Fibroblast of mammary gland (primary cell): ENCODE measurements around the gene PRIMA1.

Experiments
- DNase-seq: peaks from one replicate; pipeline ENCODE4 v3.0.0-alpha.2; 2010; ENCODE audit warnings: low read depth
- H3K4me3 ChIP-seq: 2 replicates; pipeline ENCODE4 v1.5.1; 2011; ENCODE audit warnings: low read depth, mild to moderate bottlenecking, low read length, moderate library complexity; ENCODE audit not compliant: control insufficient read depth
- TF ChIP-seq, protein P1 (sequence below): conservative IDR thresholded peaks from 2 replicates; pipeline ENCODE4 v1.5.1; 2011; ENCODE audit warnings: low read depth, low read length, inconsistent platforms; ENCODE audit not compliant: control insufficient read depth, insufficient read depth

The PRIMA1 gene

DNA sequence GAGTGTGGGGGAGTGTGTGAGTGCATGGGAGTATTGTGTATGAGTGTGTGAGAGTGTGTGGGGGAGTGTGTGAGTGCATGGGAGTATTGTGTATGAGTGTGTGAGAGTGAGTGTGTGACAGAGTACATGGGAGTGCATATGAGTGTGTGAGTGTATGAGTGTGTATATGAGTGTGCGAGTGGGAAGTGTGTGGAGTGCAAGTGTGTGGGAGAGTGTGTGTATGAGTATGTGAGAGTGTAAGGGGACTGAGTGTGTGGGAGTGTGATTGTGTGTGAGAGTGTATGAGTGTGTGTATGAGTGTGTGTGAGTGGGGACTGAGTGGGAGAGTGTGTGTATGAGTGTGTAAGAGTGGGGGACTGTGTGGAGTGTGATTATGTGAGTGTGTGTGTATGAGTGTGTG, 40.7 kb downstream of the PRIMA1 start:
- no peak for DNase-seq
- TF ChIP-seq, protein P1, sequence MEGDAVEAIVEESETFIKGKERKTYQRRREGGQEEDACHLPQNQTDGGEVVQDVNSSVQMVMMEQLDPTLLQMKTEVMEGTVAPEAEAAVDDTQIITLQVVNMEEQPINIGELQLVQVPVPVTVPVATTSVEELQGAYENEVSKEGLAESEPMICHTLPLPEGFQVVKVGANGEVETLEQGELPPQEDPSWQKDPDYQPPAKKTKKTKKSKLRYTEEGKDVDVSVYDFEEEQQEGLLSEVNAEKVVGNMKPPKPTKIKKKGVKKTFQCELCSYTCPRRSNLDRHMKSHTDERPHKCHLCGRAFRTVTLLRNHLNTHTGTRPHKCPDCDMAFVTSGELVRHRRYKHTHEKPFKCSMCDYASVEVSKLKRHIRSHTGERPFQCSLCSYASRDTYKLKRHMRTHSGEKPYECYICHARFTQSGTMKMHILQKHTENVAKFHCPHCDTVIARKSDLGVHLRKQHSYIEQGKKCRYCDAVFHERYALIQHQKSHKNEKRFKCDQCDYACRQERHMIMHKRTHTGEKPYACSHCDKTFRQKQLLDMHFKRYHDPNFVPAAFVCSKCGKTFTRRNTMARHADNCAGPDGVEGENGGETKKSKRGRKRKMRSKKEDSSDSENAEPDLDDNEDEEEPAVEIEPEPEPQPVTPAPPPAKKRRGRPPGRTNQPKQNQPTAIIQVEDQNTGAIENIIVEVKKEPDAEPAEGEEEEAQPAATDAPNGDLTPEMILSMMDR = no peak
- no peak overlapping the region for H3K4me3 ChIP-seq

GRCh38 chr14:93747102-93747501, 41.2 kb downstream of the PRIMA1 start:
- TF ChIP-seq, protein P1 = no peak
- no peak overlapping the region for H3K4me3 ChIP-seq
- DNase-seq = no peak

GRCh38 chr14:93745603-93746273, 42.5 kb downstream of the PRIMA1 start:
- TF ChIP-seq, protein P1 = no peak
- H3K4me3 ChIP-seq = no peak overlapping the region
- no peak for DNase-seq

DNA sequence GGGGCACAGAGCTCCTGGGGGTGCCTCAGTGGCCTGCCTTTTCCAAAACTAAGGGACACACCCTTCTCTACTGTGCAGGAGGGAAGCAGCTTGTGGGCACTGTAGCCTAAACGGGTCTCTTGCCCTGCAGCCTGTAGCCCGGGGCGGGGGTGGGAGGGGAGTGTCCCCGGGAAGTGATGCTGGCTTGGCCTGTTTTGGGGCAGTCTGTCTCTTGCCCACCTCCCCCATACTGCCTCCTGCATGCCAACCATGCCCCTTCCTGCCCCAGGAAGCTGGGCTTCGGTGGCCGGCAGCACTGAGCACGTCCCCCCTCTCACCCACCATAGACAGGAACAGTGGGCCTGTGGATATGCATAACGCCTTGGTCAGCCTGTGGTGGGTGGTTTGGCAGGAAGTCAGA, 43.4 kb downstream of the PRIMA1 start:
- TF ChIP-seq, protein P1 = no peak
- no peak overlapping the region for H3K4me3 ChIP-seq
- no peak for DNase-seq

GRCh38 chr14:93744176-93744575, 44.1 kb downstream of the PRIMA1 start:
- no peak for DNase-seq
- no peak overlapping the region for H3K4me3 ChIP-seq
- TF ChIP-seq, protein P1 = no peak

GRCh38 chr14:93743270-93744060, 44.8 kb downstream of the PRIMA1 start:
- DNase-seq = no peak
- TF ChIP-seq, protein P1 = no peak
- H3K4me3 ChIP-seq = no peak overlapping the region
